Vagina (tissue), 2 donors: Measurements from ENCODE around the gene RELT. TPM values are rescaled to one million over a fixed set of nuclear protein-coding genes. Genes with fewer than 3 reads are reported as not detected.

ENCODE experiments used
- DNase-seq, 2 donors: peaks; one replicate each; pipeline ENCODE4 v3.0.0-alpha.2; 2017; ENCODE audit errors: extremely low spot score in 2 of 2
- H3K27ac ChIP-seq: fragments of 200-600 bp; sonication (generic); one replicate; pipeline ENCODE4 v1.5.1; 2019
- H3K27me3 ChIP-seq: fragments of 200-600 bp; sonication (generic); one replicate; pipeline ENCODE4 v1.5.1; 2019
- H3K36me3 ChIP-seq, 2 donors: fragments of 200-600 bp; sonication (generic); one replicate each; pipeline ENCODE4 v1.5.1; 2017 to 2019
- H3K4me1 ChIP-seq: fragments of 200-600 bp; sonication (generic); one replicate; pipeline ENCODE4 v1.5.1; 2019
- H3K4me3 ChIP-seq, 2 donors: fragments of 200-600 bp; sonication (generic); 1 replicate in 1 of 2; 2 replicates in 1 of 2; pipeline ENCODE4 v1.5.1; 2016 to 2019
- H3K9me3 ChIP-seq: fragments of 200-600 bp; sonication (generic); one replicate; pipeline ENCODE4 v1.5.1; 2019
- CTCF ChIP-seq, 3 experiments: fragments of 450-650 bp in 2 of 3; fragments of 200-600 bp in 1 of 3; sonication (generic) in 1 of 3; IDR thresholded peaks; one replicate each; pipeline ENCODE4 v1.5.1; 2017 to 2019; ENCODE audit warnings: antibody characterized with exemption in 3 of 3, mild to moderate bottlenecking in 2 of 3, moderate library complexity in 2 of 3
- POLR2A ChIP-seq, 2 donors: fragments of 450-650 bp; IDR thresholded peaks; one replicate each; pipeline ENCODE4 v1.6.1; 2017; ENCODE audit warnings: antibody characterized with exemption in 2 of 2, mild to moderate bottlenecking in 2 of 2, moderate library complexity in 2 of 2
- POLR2AphosphoS5 ChIP-seq, 2 donors: sonication (generic); formaldehyde crosslinking; IDR thresholded peaks; one replicate each; pipeline ENCODE4 v1.9.0; 2017; ENCODE audit warnings: antibody characterized with exemption in 2 of 2, mild to moderate bottlenecking in 2 of 2, low read depth in 1 of 2; ENCODE audit not compliant: insufficient read depth in 1 of 2
- intact Hi-C: fragments of 100-400 bp; cut with DNase I; formaldehyde crosslinking; loops from one replicate; pipeline ENCODE4 v1.15.1; 2023
- total RNA-seq: library from RNA; depleted of rRNA; stranded (reverse); fragments of >200 nt; gene quantifications from one replicate; pipeline ENCODE4 v1.2.3, GENCODE V29; 2016

Gene RELT
- total RNA-seq, 1 donor from 2014 or later, result 6.1 TPM

- Histone ChIP-seq H3K4me1 (no peaks in the 10 kb centered on the region), H3K27me3 (no peaks in the 10 kb centered on the region), H3K36me3 (no peaks in the 10 kb centered on the region), H3K9me3 (no peaks in the 10 kb centered on the region), H3K27ac (no peak overlapping the region), H3K4me3 (no peak overlapping the region)
- intact Hi-C loops, result no loop called here
- TF ChIP-seq POLR2AphosphoS5 (IDR thresholded peaks at IDR 0.05; ENCODE audit: insufficient read depth in 1 of 2, low read depth in 1 of 2) (no peak), POLR2A (IDR thresholded peaks at IDR 0.05) (no peak), CTCF (IDR thresholded peaks at IDR 0.05) (no peak)
- DNase-seq, result no peak
Observed at GRCh38 chr11:73401217-73401923, 25.2 kb downstream of the RELT start.

- intact Hi-C loops, result no loop called here
- no peak for TF ChIP-seq CTCF (IDR thresholded peaks at IDR 0.05)
- TF ChIP-seq POLR2AphosphoS5 (IDR thresholded peaks at IDR 0.05; ENCODE audit: insufficient read depth in 1 of 2, low read depth in 1 of 2), result no peak
- TF ChIP-seq POLR2A (IDR thresholded peaks at IDR 0.05), result no peak
- Histone ChIP-seq H3K27ac (no peak overlapping the region), H3K4me3 (no peak overlapping the region), H3K27me3 (no peaks in the 10 kb centered on the region), H3K36me3 (no peaks in the 10 kb centered on the region), H3K4me1 (no peaks in the 10 kb centered on the region), H3K9me3 (no peaks in the 10 kb centered on the region)
- DNase-seq, result no peak
Observed at GRCh38 chr11:73401924-73402833, 26.0 kb downstream of the RELT start.

GRCh38 chr11:73402834-73403185, 26.6 kb downstream of the RELT start:
- Histone ChIP-seq H3K36me3 (no peaks in the 10 kb centered on the region), H3K4me3 (no peak overlapping the region), H3K4me1 (no peaks in the 10 kb centered on the region), H3K27me3 (no peaks in the 10 kb centered on the region), H3K9me3 (no peaks in the 10 kb centered on the region), H3K27ac (no peak overlapping the region)
- intact Hi-C loops, result no loop called here
- TF ChIP-seq CTCF (IDR thresholded peaks at IDR 0.05) (no peak), POLR2A (IDR thresholded peaks at IDR 0.05) (no peak), POLR2AphosphoS5 (IDR thresholded peaks at IDR 0.05; ENCODE audit: insufficient read depth in 1 of 2, low read depth in 1 of 2) (no peak)
- DNase-seq, result no peak

- H3K9me3 ChIP-seq, result no peaks in the 10 kb centered on the region
- no peak overlapping the region for H3K4me3 ChIP-seq
- no peaks in the 10 kb centered on the region for H3K27me3 ChIP-seq
- no peak overlapping the region for H3K27ac ChIP-seq
- H3K4me1 ChIP-seq, result no peaks in the 10 kb centered on the region
- TF ChIP-seq POLR2AphosphoS5 (IDR thresholded peaks at IDR 0.05; ENCODE audit: insufficient read depth in 1 of 2, low read depth in 1 of 2) (no peak), CTCF (IDR thresholded peaks at IDR 0.05) (no peak), POLR2A (IDR thresholded peaks at IDR 0.05) (no peak)
- H3K36me3 ChIP-seq, result no peaks in the 10 kb centered on the region
- intact Hi-C loops, result no loop called here
- DNase-seq, result no peak
Observed at GRCh38 chr11:73403541-73403940, 27.3 kb downstream of the RELT start.

GRCh38 chr11:73404048-73404447, 27.8 kb downstream of the RELT start:
- no peak overlapping the region for H3K27ac ChIP-seq
- no peaks in the 10 kb centered on the region for H3K4me1 ChIP-seq
- no peak overlapping the region for H3K4me3 ChIP-seq
- no peaks in the 10 kb centered on the region for H3K9me3 ChIP-seq
- TF ChIP-seq POLR2AphosphoS5 (IDR thresholded peaks at IDR 0.05; ENCODE audit: insufficient read depth in 1 of 2, low read depth in 1 of 2) (no peak), CTCF (IDR thresholded peaks at IDR 0.05) (peak in 1 of 3 experiments; percentile 16)
- H3K27me3 ChIP-seq, result no peaks in the 10 kb centered on the region
- no peak for DNase-seq
- peaks cover 0 to under 1% of the 10 kb centered on the region in 2 donors for H3K36me3 ChIP-seq
- intact Hi-C loops, result no loop called here
